ENCODE measurements around the gene IGFL1.
A peak's percentile ranks its signal among the peaks of the same experiment; 100 is the strongest.
"Not testable (repeated sequence)": the region's sequence is repeated elsewhere in the genome, so short reads cannot be mapped to it uniquely, and the experiment has no call there.

Gene IGFL1

DNA sequence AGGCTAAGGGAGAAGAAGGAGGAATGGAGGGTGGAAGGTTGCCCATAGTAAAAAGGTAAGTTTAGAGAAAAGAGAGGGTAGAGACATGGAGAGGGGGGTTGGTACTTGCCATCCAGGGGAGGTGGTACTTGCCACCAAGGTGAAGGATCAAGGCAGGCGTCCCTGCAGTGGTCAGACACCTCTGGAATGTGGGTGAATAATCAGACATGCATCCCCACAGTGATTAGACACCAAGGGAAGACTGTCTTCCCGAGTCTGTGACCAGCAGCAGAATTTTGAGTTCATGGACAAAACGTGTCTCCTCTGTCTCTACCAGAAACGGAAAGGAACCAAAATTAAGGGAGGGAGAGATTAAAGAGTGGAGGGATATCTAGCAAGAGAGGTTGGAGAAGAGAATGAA is 27.1 kb upstream of the IGFL1 start:
- no peak for DNase-seq (ENCODE audit: low read depth)

DNA sequence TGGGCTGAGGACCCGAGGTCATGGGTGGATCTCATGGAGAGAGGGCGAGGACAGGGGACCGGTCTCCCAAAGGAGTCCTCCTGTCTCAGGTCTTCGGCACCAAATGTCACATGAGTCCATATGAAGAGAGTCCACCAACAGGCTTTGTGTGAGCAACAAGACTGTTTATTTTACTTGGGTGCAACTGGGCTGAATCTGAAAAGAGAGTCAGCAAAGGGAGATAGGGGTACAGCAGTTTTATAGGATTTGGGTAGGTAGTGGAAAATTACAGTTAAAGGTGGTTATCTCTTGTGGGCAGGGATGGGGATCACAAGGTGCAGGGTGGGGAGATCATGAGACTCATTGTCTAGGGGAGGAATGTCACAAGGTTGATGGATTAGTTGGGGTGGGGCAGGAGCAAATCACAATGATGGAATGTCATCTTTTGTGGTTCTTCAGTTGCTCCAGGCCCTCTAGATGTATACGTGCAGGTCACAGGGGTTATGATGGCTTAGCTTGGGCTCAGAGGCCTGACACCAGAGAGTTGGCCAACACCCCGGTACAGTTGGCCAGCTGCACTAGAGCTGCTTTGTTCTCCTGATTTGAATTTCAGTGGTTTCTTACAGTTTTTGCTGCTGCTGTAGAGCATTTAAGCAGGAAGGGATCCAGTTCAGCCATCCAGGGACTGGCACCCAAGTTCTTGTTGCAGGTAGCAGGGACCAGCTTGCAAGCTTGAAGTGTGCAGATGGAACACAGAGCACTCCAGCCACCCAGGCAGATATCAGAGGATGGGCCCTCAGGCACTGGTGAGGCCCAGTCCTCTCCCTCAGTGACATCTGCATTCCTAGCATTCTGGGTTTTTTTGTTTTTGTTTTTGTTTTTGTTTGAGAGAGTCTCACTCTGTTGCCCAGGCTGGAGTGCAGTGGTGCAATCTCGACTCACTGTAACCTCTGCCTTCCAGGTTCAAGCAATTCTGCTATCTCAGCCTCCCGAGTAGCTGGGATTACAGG is 26.4 kb upstream of the IGFL1 start:
- no peak for DNase-seq (ENCODE audit: low read depth)

DNA sequence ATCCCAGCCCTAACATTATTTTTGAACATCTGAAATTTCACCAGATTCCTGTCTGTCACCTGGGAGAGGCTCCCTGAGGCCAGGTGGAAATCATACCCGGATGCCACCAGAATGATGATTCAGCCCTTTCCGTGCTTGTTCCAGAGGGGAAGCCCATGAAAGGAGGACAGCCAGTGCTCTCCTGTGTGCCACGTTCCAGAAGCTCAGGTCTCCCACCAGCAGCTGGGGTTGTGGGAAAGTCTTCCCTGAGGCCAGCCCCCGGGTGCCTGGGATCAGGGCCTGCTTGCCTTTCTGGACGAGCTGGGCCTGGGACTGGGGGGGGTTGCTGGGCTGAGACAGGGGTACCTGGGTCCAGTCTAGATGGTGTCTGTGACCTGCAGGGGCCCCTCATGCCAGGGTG is 25.5 kb upstream of the IGFL1 start:
- no peak for DNase-seq (ENCODE audit: low read depth)

DNA sequence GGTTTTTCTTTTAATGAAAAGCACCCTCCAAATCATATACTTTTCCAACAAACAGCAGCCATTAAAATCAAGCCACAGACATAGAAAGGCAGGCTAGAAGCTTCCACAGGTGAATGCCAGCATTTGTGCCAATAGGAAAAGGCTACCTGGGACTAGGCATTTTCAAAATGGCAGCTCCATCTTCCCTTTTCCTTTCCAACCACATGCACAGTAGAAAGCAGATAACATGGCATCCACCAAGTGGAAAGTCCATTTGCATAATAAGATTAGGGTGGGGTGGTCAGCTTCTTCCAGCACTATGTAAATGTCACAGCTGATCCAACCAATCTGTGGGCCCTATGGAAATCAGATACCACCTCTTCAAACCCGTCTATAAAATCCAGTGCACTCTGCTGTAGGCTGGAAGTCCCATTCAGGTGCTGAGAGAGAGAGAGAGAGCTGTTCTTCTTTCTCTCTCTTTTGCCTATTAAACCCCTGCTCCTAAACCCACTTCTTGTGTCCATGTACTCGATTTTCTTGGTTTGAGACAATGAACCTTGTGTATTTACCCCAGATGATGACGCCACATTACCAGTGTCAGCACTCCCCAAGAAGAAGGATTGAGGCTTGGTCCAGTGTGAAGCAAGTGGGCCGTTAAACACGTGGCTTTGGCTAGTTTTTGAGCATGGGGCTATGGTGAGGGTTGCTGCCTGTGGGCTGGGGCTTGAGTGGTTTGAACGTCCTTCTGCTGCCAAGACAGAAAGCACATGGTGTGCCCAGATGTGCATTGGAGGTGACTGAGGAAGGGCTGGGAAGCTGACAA is 24.2 kb upstream of the IGFL1 start:
- DNase-seq (ENCODE audit: low read depth), result no peak

DNA sequence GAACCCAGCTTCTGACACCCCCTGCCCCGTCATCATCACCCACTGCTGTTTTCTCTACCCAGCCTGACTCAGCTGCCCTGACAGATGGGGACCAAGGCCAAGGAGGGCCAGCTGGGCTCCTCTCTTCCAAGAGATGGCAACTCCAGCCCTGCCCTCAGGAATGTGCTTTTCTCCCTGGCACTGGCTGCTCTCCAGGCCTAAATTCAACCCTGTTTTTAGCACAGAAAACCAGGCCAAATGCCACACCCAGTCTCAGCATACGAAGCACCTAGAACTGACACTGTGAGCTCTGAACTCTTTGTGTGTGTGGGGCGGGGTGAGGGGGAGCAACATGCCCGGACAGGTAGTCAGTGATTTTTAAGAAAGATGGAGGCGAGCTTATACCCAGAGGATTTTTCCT is 23.4 kb upstream of the IGFL1 start:
- DNase-seq (ENCODE audit: low read depth), result no peak

DNA sequence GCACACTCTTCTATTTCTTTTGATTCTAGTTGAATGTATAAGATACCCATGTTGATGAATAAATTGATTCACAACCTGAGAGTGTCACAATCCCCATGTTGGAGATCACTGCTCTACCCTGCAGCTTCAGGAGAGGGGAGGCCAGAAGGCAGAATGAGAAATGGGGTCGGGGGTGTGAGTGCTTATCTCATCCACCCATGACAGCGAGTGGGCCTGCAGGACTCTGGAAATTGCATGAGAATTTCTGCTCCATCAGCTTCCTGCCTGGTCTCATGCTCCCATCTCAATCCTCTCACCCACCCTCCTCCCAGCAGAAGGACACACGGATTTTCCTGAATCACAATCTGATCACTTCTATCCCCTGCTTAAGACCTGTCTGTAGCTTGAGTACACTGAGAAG is 22.9 kb upstream of the IGFL1 start:
- no peak for DNase-seq (ENCODE audit: low read depth)

DNA sequence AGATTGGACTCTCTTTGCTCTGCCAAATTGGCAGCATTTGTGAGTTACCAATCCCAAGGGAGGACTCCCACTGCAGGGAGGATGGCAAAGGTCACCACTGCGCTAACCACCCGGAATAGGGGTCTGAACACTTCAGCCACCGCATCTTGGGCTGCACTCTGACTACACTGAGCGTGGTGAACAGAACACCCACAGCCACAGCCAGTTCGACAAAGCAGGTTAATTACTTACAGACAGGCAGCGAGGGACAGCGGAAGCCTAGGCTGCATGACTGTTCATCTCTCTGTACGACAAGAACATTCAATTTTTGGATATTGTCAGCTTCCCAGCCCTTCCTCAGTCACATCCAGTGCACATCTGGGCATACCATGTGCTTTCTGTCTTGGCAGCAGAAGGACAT is 21.7 kb upstream of the IGFL1 start:
- DNase-seq (ENCODE audit: low read depth), result not testable (repeated sequence)

DNA sequence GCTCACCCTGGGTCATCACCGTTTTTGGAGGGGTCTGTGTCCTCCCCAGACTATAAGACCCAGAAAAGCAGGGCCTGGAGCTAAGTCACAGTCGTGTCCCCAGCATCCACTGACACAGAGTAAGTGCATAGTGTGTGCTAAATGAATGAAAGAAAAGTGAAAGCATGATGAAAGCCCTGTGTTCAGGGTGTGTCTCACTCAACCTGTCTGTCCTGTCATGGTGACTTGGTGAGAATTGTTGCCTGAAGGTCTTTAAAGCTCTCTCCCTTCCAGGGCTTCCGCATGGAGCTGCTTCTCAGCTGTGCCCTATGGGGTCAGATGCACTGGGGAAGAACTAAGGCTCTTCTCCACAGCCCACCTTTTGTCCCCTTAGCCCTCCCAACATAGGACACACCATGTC is 20.5 kb upstream of the IGFL1 start:
- no peak for DNase-seq (ENCODE audit: low read depth)

DNA sequence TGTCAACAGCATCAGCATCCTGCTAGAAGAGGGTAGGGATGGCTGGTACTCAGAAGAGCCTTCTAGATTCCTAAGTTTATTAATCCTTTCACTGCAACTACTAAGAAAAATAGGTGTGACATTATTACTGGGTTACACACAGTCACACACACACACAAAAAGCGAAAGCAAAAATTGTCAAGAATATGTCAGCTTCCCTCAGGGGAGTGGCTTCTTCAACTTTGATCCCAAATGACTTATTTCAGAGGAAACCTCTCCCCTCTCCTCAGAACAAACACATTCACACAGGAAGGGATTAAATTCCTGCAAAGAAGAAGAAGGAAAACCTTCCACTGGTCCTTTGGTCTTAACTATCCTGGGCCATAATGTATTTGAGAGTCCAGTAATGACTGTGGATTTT is 20.1 kb upstream of the IGFL1 start:
- DNase-seq (ENCODE audit: low read depth), result no peak

DNA sequence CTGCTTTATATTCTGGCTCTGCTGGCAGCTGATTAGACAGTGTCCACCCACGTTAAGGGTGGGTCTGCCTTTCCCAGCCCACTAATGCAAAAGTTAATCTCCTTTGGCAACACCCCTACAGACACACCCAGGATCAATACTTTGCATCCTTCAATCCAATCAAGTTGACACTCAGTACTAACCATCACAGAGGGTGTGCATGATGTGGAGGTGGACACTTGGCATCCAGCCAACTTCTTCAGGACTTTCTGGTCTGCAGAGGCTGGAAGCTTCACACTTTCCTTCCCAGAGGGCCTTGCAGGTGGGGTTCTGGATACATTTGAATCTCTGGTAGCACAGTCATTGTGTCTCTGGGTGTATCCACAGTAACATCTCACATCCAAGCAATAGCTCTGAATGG is 18.9 kb upstream of the IGFL1 start:
- DNase-seq (ENCODE audit: low read depth), result no peak

DNA sequence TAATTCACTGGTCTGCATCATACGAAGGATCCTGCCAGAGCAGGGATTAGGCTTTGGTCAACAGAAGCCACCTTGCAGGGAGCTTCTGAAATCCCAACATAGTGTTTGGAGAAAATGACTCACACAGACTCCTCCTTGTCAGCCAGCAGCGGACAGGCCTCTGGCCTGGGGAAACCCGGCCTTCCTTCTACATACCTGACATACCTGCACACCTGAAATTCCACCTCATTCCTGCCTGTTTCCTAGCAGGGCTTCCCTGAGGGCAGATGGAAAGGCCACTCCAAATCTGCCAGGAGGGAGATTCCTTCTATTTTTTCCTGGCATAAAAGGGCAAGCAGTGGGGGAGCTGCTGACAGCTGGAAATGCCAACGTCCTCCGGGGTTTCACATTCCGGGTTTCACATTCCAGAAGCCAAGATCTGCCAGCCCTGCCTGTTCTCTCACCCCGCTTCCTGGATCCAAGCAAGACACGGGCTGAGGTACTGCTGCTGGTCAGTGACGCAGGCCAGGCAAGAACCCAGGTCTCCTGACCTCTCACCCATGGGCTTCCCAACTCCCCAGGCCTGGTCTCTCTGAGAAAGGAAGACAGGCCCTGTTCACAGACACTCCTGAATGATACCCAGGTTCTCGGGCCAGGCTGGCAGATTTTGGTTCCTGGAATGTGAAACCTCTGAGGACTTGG is 18.2 kb upstream of the IGFL1 start:
- no peak for DNase-seq (ENCODE audit: low read depth)

DNA sequence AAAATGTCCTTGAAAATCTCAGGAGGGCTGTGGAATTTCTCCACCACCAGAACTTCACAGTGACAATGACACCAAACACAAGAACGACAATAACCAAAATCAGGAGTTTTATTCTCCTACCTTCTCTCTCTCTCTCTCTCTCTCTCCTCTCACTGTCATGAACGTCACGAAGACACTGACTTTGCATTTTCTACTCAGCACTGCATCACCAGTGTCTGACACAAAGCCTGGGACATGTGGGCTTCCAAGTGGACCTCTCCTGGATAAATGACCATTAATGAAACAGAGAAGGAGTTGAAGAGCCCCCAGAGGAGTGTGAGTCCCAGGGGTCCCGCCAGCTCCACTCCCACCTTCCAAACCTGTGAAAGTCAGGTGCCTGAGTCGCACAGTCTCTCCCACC is 16.9 kb upstream of the IGFL1 start:
- DNase-seq (ENCODE audit: low read depth), result not testable (repeated sequence)

DNA sequence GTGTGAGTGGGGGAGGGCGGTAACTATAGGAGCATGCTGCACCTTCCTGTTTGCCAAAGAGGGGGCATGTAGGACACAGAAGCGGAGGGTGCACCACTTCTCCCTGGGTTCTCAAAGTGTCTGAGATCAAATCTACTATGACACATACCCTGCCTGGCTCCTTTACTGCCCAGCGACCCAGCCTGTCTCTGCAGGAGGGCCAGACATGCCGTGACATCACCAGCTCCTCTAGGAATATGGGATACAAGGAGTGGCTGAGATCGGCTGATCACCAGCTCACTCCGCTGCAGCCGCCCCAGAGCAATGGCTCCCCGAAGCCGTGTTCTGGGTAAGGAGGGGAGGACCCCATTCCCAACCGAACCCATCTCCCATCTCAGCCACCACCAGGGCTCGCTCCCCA is 16.4 kb upstream of the IGFL1 start:
- DNase-seq (ENCODE audit: low read depth), result no peak

DNA sequence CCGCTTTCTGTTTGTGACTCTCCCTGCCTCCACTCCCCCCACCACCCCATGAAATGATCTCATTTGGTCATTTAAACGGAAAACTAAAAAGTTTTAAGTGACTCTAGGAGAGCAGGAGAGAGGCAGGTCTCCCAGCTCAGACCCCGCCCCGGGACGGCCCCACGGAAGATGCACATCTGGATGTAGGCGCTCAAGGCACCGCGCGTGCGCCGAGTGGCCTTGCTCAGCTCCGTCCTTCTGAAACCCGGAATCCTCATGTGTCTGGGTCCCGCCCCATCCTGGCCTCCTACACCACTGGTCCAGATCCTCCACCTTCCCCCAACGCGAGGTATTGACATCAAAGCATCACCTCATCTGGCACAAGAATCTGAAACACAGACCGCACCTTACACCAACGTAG is 15.7 kb upstream of the IGFL1 start:
- no peak for DNase-seq (ENCODE audit: low read depth)

DNA sequence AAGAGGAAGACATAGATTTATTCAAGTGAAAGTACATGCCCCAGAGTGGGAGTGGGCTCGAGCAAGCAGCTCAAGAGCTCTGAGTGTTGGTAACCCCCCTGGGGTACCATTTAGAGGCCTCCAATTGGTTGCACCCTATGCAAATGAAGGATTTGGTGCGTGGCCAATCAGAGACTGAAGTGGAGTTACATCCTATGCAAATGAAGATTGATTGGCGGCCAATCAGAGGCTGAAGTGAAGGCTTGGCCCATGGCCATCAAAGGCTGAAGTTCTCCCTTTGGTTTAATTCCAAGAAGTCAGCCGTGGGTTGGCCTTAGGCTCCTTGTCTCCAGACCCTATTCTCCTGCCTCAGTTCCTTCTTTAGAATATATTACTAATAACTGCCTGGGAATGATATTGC is 12.9 kb upstream of the IGFL1 start:
- no peak for DNase-seq (ENCODE audit: low read depth)

DNA sequence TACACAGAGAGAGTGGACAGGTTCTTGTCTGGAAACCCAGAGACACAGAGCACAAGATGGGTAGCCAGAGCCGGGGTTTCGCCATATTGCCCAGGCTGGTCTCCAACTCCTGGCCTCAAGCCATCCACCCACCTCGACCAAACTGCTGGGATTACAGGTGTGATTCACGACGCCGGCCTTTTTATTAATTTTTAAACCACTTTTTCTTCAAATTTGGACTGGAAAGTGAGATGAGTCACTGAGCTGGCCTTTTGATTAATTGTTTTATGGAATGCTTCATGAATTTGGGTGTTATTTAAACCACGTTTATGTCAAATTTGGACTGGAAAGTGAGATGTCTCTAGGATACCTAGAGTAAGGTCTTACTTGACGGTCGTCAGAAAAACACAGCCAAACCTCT is 12.1 kb upstream of the IGFL1 start:
- DNase-seq (ENCODE audit: low read depth), result no peak

DNA sequence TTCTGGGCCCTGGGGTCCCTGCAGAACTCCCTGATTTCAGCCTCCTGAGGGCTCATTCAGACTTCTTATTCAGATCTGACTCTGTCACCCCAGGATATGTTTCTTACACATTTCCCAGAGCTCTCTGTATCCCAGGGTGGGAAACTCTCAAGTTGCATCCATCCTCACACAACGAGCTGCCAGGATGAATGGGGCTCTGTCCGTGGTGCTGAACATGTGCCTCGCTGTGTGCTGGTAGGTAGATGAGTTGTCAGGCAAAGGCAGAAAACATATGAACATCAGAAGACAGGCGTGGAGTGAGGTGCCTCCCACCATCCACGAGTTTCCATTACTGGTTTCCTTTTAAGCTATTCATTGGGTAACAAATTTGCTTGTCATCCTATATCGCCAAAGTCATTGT is 11.4 kb upstream of the IGFL1 start:
- no peak for DNase-seq (ENCODE audit: low read depth)

DNA sequence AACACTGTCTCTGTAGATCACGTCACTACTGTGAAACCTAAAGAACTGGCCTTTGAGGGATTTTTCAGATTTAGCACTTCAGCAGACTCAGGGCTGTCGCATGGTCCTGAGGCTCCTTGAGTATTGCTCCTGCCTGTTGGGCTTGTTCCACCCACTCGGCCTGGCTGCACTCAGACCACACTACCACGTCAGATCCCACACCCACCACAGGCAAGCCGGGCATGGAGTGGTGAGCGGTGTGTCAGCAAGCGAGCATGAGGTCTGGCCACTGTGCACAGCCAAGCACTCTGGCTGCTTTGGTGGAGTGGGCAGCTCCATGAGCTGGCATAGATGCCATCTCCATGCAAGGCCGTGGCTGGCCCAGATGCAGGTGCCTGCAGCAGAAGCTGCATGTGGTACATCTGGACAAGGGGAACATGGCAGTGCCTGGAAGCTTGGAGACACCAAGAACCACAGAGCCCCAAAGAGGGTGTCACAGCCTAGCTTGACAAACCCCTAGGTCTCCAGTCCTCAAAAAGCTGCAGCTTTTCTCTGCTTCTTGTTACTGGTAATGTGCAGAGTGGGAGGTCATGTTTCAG is 9.4 kb upstream of the IGFL1 start:
- DNase-seq (ENCODE audit: low read depth), result no peak

DNA sequence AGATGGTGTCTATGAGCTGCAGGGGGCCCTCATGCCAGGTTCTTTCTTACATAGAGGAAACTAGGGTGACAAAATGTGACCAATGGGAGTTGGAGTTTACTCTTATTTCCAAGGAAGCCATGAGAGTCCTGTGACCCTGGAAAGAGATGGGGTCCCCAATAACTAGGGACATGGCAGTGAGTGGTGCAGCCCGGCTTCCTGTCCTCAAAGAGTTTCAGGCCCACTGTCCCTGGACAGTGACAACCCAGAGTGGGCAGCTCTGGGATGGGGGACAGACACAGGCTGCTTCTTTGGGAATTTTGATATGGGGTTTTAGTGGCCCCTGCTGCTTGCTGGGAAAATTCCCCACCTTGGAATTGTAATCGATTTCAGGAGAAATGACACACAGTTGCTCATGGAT is 8.4 kb upstream of the IGFL1 start:
- no peak for DNase-seq (ENCODE audit: low read depth)

DNA sequence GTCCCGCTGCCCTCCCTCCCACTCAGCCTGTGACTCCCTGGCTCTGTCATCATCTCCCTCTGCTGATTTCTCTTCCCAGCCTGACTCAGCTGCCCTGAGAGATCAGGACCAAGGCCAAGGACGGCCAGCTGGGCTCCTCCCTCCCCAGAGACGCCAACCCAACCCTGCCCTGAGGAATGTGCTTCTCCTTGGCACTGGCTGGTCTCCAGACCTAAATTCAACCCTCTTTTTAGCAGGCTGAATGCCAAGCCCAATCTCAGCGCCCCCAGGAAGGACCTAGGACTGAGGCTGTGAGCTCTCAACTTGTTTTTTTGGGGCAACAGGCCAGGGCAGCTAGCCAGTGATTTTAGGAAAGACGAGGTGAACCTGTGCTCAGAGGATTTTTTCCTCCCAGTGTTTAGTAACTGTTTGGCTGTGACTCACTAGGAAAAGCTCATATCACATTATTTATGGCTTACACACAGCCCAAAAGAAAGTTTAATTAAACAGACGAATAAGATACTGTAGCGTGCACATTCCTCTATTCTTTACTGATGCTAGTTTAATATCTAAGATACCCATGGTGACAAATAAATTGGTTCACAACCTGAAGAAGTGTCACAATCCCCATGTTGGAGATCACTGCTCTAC is 7.4 kb upstream of the IGFL1 start:
- peak; percentile 49 for DNase-seq (ENCODE audit: low read depth)

DNA sequence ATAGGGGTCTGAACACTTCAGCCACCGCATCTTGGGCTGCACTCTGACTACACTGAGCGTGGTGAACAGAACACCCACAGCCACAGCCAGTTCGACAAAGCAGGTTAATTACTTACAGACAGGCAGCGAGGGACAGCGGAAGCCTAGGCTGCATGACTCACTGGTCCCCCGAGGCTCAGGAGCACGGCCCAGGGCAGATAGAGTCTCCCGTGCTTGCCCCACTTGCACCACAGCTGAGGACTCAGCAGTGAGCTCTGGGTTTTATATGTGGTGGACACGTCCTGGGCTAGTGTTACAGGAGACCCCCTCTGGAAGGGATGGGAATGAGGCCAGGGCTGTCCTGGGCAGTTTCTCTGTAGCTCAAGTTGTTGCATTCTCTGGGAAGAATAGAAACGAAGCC is 5.8 kb upstream of the IGFL1 start:
- not testable (repeated sequence) for DNase-seq (ENCODE audit: low read depth)

DNA sequence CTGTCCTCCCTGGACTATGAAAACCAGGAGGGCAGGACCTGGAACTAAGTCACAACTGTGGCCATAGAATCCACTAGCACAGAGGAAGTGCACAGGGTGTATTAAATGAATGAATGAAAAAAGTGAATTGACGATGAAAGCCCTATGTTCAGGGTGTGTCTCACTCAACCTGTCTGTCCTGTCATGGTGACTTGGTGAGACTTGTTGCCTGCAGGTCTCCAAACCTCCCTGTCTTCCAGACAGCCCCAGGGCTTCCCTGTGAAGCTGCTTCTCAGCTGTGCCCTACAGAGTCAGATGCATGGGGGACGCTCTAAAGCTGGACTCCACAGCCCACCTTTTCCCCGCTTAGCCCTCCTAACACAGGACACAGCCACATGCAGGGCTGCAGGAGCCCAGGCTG is 4.8 kb upstream of the IGFL1 start:
- DNase-seq (ENCODE audit: low read depth), result no peak

All from HS-5 (cell line).